ENCODE results near the gene CCM2L.

The CCM2L gene

DNA sequence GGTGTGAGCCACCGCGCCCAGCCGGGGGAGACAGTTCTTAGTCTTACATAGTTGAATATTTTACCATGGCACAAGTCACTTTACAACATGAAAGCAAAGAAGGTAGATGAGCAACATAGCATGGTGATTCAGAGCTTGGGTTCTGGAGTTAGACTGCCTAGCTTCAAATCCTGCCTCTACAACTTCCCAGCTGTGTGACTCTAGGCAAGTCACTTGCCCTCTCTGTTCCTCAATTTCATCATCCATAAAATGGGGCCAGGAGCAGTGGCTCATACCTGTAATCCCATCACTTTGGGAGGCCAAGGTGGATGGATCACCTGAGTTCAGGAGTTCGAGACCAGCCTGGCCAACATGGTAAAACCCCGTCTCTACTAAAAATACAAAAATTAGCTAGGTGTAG, 68.1 kb downstream of the CCM2L start:
- no peak for DNase-seq (ENCODE audit: low read depth)
- TF ChIP-seq CTCF (conservative IDR thresholded peaks at IDR 0.05; ENCODE audit: low read length): no peak
- H3K4me3 ChIP-seq (ENCODE audit: low read length): no peak overlapping the region

GRCh38 chr20:32078791-32079190, 68.6 kb downstream of the CCM2L start:
- no peak for TF ChIP-seq CTCF (conservative IDR thresholded peaks at IDR 0.05; ENCODE audit: low read length)
- H3K4me3 ChIP-seq (ENCODE audit: low read length): no peak overlapping the region
- no peak for DNase-seq (ENCODE audit: low read depth)

- no peak overlapping the region for H3K4me3 ChIP-seq (ENCODE audit: low read length)
- TF ChIP-seq CTCF (conservative IDR thresholded peaks at IDR 0.05; ENCODE audit: low read length): no peak
- no peak for DNase-seq (ENCODE audit: low read depth)
Measured at GRCh38 chr20:32079655-32080109, 69.4 kb downstream of the CCM2L start.

DNA sequence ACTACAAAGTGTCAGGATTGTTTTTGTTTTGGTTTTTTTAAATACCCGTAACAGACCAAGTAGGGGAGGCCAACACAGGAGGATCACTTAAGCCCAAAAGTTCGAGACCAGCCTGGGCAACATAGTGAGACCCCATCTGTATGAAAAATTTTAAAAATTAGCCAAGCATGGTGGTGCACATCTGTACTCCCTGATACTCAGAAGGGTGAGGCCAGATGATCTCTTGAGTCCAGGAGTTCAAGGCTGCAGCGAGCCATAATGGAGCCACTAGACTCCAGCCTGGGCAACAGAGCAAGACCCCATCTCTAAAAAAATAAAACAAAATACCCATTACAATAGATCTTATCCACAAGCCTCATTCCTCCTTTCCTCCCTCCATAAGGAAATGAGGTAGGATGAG, 70.5 kb downstream of the CCM2L start:
- H3K4me3 ChIP-seq (ENCODE audit: low read length): no peak overlapping the region
- no peak for DNase-seq (ENCODE audit: low read depth)
- no peak for TF ChIP-seq CTCF (conservative IDR thresholded peaks at IDR 0.05; ENCODE audit: low read length)
